SU-DHL-6 (cell line): ENCODE measurements around the gene PRDM15.

Source experiments
- EZH2phosphoT487 ChIP-seq: fragments of 200-600 bp; sonication (generic), shearing (Covaris generic); conservative IDR thresholded peaks from 2 replicates; pipeline ENCODE4 v1.6.1; 2018; ENCODE audit warnings: mild to moderate bottlenecking, antibody characterized with exemption, low read length, moderate library complexity, mixed read lengths
- TF ChIP-seq, protein P1 (sequence below): fragments of 200-600 bp; sonication (generic); IDR thresholded peaks from one replicate; pipeline ENCODE4 v1.5.1; 2017; ENCODE audit warnings: antibody characterized with exemption, mild to moderate bottlenecking, low read length, moderate library complexity; ENCODE audit not compliant: insufficient read depth, poor library complexity, severe bottlenecking

- TF ChIP-seq, protein P1, sequence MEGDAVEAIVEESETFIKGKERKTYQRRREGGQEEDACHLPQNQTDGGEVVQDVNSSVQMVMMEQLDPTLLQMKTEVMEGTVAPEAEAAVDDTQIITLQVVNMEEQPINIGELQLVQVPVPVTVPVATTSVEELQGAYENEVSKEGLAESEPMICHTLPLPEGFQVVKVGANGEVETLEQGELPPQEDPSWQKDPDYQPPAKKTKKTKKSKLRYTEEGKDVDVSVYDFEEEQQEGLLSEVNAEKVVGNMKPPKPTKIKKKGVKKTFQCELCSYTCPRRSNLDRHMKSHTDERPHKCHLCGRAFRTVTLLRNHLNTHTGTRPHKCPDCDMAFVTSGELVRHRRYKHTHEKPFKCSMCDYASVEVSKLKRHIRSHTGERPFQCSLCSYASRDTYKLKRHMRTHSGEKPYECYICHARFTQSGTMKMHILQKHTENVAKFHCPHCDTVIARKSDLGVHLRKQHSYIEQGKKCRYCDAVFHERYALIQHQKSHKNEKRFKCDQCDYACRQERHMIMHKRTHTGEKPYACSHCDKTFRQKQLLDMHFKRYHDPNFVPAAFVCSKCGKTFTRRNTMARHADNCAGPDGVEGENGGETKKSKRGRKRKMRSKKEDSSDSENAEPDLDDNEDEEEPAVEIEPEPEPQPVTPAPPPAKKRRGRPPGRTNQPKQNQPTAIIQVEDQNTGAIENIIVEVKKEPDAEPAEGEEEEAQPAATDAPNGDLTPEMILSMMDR: no peak
- TF ChIP-seq EZH2phosphoT487: no peak
These were observed 47.1 kb downstream of the PRDM15 start for GRCh38 chr21:41831866-41832595.
